Measurements from ENCODE around the gene ITGB3.

The ITGB3 gene

DNA sequence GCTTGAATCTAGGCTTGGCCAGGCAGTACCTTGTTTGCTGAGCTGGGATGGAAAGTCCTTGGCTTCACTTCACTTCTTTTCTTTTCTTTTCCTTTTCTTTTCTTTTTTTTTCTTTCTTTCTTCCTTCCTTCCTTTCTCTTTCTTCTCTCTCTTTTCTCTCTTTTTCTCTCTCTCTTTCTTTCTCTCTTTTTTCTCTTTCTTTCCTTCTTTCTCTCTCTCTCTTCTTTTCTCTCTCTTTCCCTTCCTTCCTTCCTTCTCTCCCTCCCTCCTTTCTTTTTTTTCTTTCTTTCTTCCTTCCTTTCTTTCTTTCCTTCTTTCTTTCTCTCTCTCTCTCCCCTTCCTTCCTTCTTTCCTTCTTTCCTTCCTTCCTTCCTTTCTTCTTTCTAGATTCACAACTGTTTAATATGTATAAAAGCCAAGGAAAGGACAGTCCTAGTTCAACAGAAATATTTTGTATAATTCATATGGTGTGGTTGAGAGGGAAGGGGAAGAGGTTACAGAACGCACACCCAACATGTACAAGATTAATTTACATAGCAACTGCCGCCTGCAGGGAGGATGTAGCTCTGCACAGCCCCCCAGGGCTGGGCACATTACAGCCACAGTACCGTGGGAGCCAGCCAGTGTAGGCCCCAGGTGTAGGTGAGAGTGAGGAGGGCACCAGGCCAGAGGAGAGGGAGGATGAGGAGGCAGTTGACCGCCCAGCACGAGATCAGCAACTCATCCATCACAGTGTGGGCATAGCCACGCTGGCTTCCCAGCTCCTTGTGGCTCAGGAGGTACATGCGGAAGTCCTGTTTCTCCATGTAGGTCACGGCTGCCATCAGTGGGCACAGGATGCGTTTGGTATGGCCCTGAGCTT is 9.7 kb upstream of the ITGB3 start:
- Mint-ChIP-seq H3K4me1 (peaks cover 11% of the 10 kb centered on the region), H3K27ac (peak overlapping the region; percentile 58), H3K4me3 (no peak overlapping the region), H3K27me3 (peaks cover 44% of the 10 kb centered on the region), H3K9me3 (no peaks in the 10 kb centered on the region), H3K36me3 (no peaks in the 10 kb centered on the region)
- CTCF ChIA-PET, result interaction anchor here (1.3 kb wide), 2 partner anchors 13 to 15 kb away, joined by 4 to 5 read pairs; no protein-coding TSS in a partner anchor
- no peak for DNase-seq

DNA sequence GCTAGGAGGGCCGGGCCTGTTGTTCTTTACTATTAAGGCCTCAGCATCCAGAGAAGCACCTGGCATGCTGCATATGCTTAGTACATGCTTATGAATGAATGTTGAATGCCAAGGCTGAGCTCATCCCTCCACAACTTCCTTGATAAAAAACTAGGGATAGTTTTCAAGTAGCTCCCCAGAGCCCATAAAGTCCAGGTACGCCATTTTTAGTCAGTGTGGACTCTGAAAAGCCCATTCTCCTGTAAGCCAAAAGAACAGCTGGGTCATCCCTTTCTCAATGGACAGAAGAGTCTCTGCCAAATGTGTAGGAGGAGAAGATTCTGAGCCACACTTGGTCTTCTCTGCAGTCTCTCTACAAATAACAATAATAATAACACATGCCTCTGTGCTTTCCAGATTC is 8.9 kb upstream of the ITGB3 start:
- no peak for DNase-seq
- Mint-ChIP-seq H3K27me3 (peaks cover 46% of the 10 kb centered on the region), H3K36me3 (no peaks in the 10 kb centered on the region), H3K4me1 (peaks cover 7% of the 10 kb centered on the region), H3K9me3 (no peaks in the 10 kb centered on the region), H3K4me3 (no peak overlapping the region), H3K27ac (no peak overlapping the region)
- CTCF ChIA-PET, result interaction anchor here (1.3 kb wide), 1 partner anchor 14 kb away, joined by 4 read pairs; no protein-coding TSS in a partner anchor

DNA sequence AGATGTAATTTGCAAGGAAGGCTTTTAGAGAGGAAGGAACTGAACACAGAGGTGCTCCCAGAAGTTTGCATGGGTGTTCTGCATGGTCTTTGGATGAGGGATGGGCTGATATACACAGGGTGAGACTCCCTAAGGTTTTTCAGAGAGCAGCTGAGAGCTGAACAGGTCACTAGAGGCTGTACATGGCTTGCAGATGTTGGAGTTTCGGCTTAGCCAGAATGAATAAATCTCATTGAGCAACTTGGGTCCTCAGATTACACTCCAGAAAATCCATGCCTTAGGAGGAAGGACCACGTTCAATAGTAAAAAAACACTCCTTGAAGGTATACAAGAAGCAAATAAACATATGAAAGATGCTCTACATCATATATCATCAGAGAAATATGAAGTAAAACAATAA is 7.5 kb upstream of the ITGB3 start:
- no peaks in the 10 kb centered on the region for H3K4me1 Mint-ChIP-seq
- peaks cover 44% of the 10 kb centered on the region for H3K27me3 Mint-ChIP-seq
- CTCF ChIA-PET, result interaction anchor here (0.6 kb wide), 1 partner anchor 26 kb away, joined by 4 read pairs; no protein-coding TSS in a partner anchor
- H3K9me3 Mint-ChIP-seq, result no peaks in the 10 kb centered on the region
- no peak for DNase-seq
- H3K36me3 Mint-ChIP-seq, result no peaks in the 10 kb centered on the region
- no peak overlapping the region for H3K4me3 Mint-ChIP-seq
- H3K27ac Mint-ChIP-seq, result no peak overlapping the region

DNA sequence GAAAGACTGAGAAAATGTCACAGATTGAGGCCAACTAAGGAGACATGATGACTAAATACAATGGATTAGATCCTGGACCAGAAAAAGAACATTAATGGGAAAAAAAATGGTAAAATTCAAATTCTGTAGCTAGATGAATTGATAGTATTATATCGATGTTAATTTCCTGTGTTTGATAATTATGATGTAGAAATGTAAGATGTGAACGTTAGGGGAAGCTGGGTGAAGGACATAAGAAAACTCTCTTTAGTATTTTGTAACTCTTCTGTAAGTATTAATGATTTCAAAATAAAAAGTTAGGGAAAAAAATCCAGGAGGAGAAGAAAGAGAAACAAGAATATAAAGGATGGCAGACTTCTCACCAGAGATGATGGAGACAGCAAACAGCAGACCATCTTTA is 2.8 kb upstream of the ITGB3 start:
- no peak for DNase-seq
- CTCF ChIA-PET, result no interaction called here

DNA sequence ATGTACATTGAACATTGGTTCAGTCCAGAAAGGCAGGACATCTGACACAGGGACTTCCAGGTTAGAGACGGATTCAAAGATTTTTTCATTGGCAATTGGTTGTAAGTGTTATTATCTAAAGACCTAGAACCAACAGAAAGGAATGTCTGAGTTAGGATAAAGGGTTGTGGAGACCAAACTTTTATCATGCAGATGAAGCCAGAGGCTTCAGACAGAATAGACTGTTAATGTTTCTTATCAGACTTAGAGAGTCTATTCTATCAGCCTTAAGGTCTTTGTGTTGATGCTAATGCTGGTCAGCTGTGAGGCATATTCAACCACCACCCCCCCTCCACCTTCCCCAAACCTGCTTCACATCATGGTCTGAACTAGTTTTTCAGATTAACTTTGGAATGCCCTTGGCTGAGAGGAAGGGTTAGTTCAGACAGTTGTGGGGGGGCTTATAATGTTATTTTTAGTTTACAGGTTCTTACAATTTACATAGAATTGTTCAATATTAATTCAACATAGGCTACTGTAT is 2.1 kb upstream of the ITGB3 start:
- no peaks in the 10 kb centered on the region for H3K9me3 Mint-ChIP-seq
- H3K27me3 Mint-ChIP-seq, result peaks cover 58% of the 10 kb centered on the region
- H3K27ac Mint-ChIP-seq, result no peak overlapping the region
- H3K4me1 Mint-ChIP-seq, result peaks cover 14% of the 10 kb centered on the region
- no peak for DNase-seq
- CTCF ChIA-PET, result interaction anchor here (1.6 kb wide), 1 partner anchor 22 kb away, joined by 4 read pairs; no protein-coding TSS in a partner anchor
- H3K4me3 Mint-ChIP-seq, result no peak overlapping the region
- no peaks in the 10 kb centered on the region for H3K36me3 Mint-ChIP-seq

More for the DNA sequence above, 2.8 kb upstream of the ITGB3 start:
- no peak overlapping the region for H3K4me3 Mint-ChIP-seq
- no peak overlapping the region for H3K27ac Mint-ChIP-seq
- no peaks in the 10 kb centered on the region for H3K36me3 Mint-ChIP-seq
- peaks cover 55% of the 10 kb centered on the region for H3K27me3 Mint-ChIP-seq
- H3K4me1 Mint-ChIP-seq, result peaks cover 11% of the 10 kb centered on the region
- H3K9me3 Mint-ChIP-seq, result no peaks in the 10 kb centered on the region

DNA sequence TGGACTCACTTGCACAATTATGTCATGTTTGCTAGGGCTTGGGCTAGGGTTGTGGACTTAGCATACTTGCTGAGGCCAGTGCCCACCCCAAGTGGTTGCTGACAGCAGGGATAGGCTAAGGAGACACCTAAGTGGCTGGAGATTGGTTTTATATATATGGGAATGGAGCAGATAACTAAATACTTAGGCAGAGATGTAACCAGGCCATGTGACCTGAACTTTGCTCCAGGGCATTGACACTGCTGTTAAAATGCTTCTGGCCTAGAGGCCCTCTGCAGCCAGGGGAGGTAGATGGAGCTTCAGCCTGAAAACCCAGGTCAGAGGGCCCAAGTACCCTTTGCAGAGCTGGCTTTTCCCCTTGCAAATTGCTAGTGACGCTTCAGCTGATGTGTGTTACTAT is 1.4 kb upstream of the ITGB3 start:
- no peaks in the 10 kb centered on the region for H3K9me3 Mint-ChIP-seq

DNA sequence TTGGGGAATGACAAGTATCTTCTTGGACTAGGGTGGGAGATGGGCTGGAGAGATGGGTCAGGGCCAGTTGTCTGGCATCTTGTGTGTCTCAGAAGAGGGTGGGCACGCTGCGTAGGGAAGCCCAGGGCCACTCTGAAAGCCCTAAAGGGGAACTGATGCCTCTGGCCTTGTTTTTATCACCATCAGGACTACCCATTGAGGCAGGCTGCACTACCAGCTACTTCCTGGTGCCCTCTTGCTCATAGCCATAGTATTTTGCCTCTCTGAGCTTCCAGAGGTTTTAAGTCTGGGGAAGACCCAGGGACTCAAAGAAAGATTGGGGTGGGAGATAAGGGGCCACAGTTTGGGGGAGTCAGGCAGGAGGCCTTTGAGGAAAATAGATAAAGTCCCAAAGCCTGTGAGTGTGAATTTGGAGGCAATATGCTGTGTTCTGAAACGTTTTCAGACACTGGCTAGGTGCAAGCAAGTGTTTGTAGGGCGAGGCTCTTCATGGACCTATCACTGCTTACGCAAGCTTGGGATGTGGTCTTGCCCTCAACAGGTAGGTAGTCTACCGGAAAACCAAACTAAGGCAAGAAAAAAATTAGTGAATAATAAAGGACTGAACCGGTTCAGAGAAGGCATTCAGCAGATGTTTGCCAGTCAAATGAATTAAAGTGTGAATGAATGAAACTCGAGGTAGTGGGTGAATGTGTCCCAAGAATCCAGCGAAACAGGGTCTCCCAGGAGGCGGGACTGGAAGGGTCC is 688 bp upstream of the ITGB3 start:
- no peaks in the 10 kb centered on the region for H3K9me3 Mint-ChIP-seq
- CTCF ChIA-PET, result interaction anchor here (1.6 kb wide), 1 partner anchor 23 kb away, joined by 4 read pairs; no protein-coding TSS in a partner anchor
- H3K4me1 Mint-ChIP-seq, result peaks cover 26% of the 10 kb centered on the region
- peaks cover 71% of the 10 kb centered on the region for H3K27me3 Mint-ChIP-seq
- H3K27ac Mint-ChIP-seq, result no peak overlapping the region
- peak overlapping the region; percentile 50 for H3K4me3 Mint-ChIP-seq
- no peak for DNase-seq
- no peaks in the 10 kb centered on the region for H3K36me3 Mint-ChIP-seq

More for the DNA sequence above, 1.4 kb upstream of the ITGB3 start:
- DNase-seq, result no peak
- peaks cover 19% of the 10 kb centered on the region for H3K4me1 Mint-ChIP-seq
- peak overlapping the region; percentile 43 for H3K4me3 Mint-ChIP-seq
- CTCF ChIA-PET, result interaction anchor here (1.6 kb wide), 1 partner anchor 22 kb away, joined by 4 read pairs; no protein-coding TSS in a partner anchor
- peaks cover 64% of the 10 kb centered on the region for H3K27me3 Mint-ChIP-seq
- H3K27ac Mint-ChIP-seq, result no peak overlapping the region
- H3K36me3 Mint-ChIP-seq, result no peaks in the 10 kb centered on the region

DNA sequence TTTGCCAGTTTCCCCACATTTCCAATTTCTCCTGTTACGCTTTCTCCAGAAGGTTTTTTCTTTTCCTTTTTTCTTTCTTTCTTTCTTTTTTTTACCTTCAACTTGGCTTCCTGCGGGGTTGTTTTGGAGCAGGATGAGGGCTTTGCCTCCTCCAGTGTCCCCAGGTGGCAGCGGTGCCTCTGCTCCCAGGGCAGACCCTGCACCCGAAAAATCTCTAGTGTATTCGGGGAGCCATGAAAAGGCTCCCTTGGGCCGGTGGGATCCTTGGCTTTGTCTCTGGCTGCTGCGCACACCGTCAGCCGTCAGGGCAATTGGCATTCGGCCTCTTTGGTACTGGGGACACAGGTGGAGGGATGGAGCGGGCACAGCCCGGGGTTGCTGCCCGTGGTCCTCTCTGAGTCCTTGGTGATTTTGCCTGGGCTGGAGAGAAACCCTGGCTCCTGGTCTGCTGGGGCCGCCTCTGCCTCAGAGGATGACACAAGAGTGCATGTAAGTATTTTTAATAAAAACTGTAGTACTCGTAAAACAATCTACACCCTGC is 846 bp downstream of the ITGB3 start:
- no peaks in the 10 kb centered on the region for H3K9me3 Mint-ChIP-seq

DNA sequence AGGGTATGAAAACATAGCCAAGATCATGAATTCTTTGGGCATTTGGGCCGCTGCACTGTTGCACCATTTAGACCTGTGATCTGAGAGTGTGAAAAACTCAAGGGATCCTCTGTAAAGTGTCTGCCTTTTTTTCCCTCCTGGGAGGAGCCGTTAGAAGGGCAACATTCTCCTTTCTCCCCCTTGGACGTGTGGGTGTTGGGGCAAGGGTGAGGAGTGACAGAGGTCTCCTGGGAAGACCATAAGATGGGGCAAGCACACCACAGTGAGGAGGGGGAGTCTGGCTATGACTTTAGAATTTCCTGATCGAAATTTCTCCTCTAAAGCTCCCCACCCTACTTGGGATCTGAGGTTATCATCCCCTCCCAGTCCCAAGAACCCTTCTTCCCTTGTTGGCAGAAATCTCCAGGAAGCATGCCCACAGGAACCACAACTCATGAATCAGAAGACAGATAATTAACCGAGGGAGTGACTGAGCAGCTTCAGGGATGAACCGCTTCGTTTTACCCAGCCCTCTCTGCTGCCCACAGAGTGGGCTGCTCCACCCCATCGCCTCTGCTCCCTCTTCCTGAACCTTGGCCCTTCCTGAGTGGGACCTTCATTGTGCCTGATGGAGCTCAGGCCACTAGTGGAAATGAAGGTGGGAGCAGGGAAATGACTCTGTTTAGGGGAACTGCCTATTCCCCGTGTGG is 4.2 kb downstream of the ITGB3 start:
- Mint-ChIP-seq H3K4me1 (peaks cover 35% of the 10 kb centered on the region), H3K4me3 (no peak overlapping the region), H3K27ac (no peak overlapping the region), H3K27me3 (peaks cover 74% of the 10 kb centered on the region), H3K36me3 (no peaks in the 10 kb centered on the region), H3K9me3 (no peaks in the 10 kb centered on the region)
- CTCF ChIA-PET, result no interaction called here
- DNase-seq, result no peak

More for the DNA sequence above, 846 bp downstream of the ITGB3 start:
- no peak for DNase-seq
- Mint-ChIP-seq H3K27ac (peak overlapping the region; percentile 45), H3K4me3 (peak overlapping the region; percentile 83), H3K27me3 (peaks cover 75% of the 10 kb centered on the region), H3K36me3 (no peaks in the 10 kb centered on the region), H3K4me1 (peaks cover 35% of the 10 kb centered on the region)
- CTCF ChIA-PET, result no interaction called here

DNA sequence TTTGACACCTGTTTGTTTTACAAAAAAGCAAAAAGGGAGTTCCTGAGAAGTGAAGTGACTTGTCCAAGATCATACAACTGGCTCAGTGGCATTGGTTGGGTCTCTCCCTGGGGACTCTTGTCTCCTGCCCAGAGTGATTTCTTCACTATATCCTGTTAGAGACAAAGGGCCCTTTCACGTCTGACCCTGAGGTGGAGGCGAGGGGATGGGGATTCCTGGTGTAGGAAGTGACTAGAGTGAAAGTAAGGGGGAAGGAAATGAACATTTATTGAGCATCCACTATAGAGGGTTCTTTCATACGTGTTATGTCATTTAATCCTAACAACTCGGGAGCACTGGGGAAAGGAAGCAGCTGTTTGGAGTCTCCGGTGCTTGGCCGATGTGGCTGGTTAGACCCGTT is 9.0 kb downstream of the ITGB3 start:
- no peak for DNase-seq
- Mint-ChIP-seq H3K9me3 (no peaks in the 10 kb centered on the region), H3K36me3 (no peaks in the 10 kb centered on the region), H3K27me3 (peaks cover 50% of the 10 kb centered on the region), H3K4me1 (peaks cover 13% of the 10 kb centered on the region), H3K4me3 (no peak overlapping the region), H3K27ac (no peak overlapping the region)
- CTCF ChIA-PET, result interaction anchor here (1.3 to 1.6 kb wide), 2 partner anchors 43 to 53 kb away, joined by 3 to 4 read pairs; no protein-coding TSS in a partner anchor

DNA sequence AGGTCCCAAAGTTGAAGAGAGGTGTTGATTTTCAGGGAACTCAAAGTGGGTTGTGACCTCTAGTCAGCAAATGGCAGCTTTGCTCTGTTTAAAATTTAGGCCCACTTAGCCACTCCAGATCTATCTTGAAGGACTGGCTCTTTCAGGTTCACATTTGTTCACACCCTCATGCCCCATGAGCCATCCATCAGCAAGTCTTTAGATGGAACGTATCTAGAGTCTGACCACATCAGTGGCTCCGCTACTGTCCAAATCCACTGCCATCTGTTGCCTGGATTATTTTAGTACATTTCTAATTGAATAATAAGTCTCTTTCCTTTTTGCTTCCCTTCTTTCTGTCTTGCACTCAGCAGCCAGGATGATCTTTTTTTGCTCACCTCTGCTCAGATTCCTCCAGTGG is 10.5 kb downstream of the ITGB3 start:
- Mint-ChIP-seq H3K4me3 (no peak overlapping the region), H3K4me1 (no peaks in the 10 kb centered on the region), H3K36me3 (no peaks in the 10 kb centered on the region), H3K27ac (no peak overlapping the region), H3K9me3 (no peaks in the 10 kb centered on the region), H3K27me3 (peaks cover 38% of the 10 kb centered on the region)
- no peak for DNase-seq
- CTCF ChIA-PET, result no interaction called here

DNA sequence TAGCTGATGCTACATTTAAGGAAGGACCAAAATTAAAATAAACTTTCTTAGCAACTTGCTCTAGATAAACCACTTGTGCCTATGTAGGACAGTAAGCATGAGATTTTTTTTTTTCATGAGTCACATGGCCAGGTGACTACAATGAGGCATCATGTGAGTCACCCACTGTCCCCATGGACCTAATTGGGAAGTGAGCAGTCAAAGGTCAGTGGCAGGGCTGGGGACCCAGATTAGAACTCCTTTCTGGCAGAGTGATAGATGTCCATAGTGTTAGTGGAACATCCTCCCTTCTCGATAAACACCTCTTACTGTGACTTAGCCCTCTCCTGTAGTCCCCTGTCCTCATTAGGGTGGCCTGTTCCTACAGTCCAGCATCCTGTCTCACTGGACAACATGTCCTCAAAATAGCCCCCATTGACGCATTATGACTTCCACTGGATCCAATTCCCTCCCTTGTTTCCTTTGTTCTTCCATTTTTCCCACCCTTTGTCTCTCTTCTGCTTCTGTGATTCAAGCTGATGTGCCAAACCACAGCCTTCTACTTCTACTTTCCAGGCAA is 12.4 kb downstream of the ITGB3 start:
- Mint-ChIP-seq H3K9me3 (peaks cover 4% of the 10 kb centered on the region), H3K27me3 (peaks cover 40% of the 10 kb centered on the region), H3K4me1 (no peaks in the 10 kb centered on the region), H3K4me3 (no peak overlapping the region), H3K27ac (no peak overlapping the region), H3K36me3 (no peaks in the 10 kb centered on the region)
- no peak for DNase-seq
- CTCF ChIA-PET, result no interaction called here

DNA sequence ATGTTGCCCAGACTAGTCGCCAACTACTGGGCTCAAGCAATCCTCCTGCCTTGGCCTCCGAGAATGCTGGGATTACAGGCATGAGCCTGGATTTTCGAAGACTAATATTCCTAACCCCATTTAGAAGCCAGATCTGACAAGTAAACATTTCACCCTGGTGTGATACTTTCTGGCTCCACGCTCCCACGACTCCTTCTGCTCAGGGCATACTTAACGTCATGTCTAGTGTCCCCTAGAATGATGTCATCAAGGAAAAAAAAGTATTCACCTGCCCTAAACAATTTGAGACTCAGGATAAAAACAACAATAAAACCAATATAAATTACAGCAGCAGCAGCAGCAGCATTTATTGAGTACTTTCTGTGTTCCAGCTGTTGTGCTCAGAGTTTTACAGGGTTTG is 13.2 kb downstream of the ITGB3 start:
- H3K27me3 Mint-ChIP-seq, result peaks cover 40% of the 10 kb centered on the region
- H3K27ac Mint-ChIP-seq, result no peak overlapping the region
- DNase-seq, result no peak
- no peak overlapping the region for H3K4me3 Mint-ChIP-seq
- peaks cover 4% of the 10 kb centered on the region for H3K9me3 Mint-ChIP-seq
- no peaks in the 10 kb centered on the region for H3K4me1 Mint-ChIP-seq
- CTCF ChIA-PET, result no interaction called here
- H3K36me3 Mint-ChIP-seq, result no peaks in the 10 kb centered on the region

Data from activated naive CD4-positive, alpha-beta T cell treated with anti-CD3 and anti-CD28 coated beads, Interleukin-2, amount 10 ng/mL, durations not matched to agents 7 days and 5 days (primary cell).